Adrenal gland (tissue), 12 donors: ENCODE results near the gene SPG7. TPM values are rescaled to one million over a fixed set of nuclear protein-coding genes. Genes with fewer than 3 reads are reported as not detected.

Source experiments
- DNase-seq, 7 donors: peaks; one replicate each; pipeline ENCODE4 v3.0.0-alpha.2; 2019 to 2020
- H3K27ac ChIP-seq, 5 donors: fragments of 200-600 bp; sonication (generic) in 4 of 5; 1 replicate in 3 of 5; 2 replicates in 2 of 5; pipeline versions ENCODE4 v1.5.1 to v1.8.0; 2016 to 2020; ENCODE audit warnings: mild to moderate bottlenecking in 1 of 5
- H3K27me3 ChIP-seq: fragments of 200-600 bp; 2 replicates; pipeline ENCODE4 v1.8.0; 2021
- H3K36me3 ChIP-seq, 2 donors: fragments of 200-600 bp; replicated peaks in 1 of 2; 1 replicate in 1 of 2; 2 replicates in 1 of 2; pipeline versions ENCODE4 v1.5.1 to v1.8.0; 2018 to 2022
- H3K4me1 ChIP-seq, 2 donors: fragments of 200-600 bp; replicated peaks in 1 of 2; 1 replicate in 1 of 2; 2 replicates in 1 of 2; pipeline versions ENCODE4 v1.5.1 to v1.8.0; 2018 to 2021
- H3K4me3 ChIP-seq, 4 donors: fragments of 200-600 bp; sonication (generic) in 3 of 4; one replicate each; pipeline ENCODE4 v1.5.1; 2016 to 2018
- H3K9me3 ChIP-seq, 3 donors: fragments of 200-600 bp; sonication (generic) in 1 of 3; replicated peaks in 1 of 3; 1 replicate in 2 of 3; 2 replicates in 1 of 3; pipeline versions ENCODE4 v1.5.1 to v1.8.0; 2016 to 2021
- CTCF ChIP-seq, 6 experiments: fragments of 450-650 bp in 4 of 6; fragments of 200-600 bp in 2 of 6; sonication (generic) in 1 of 6; IDR thresholded peaks; 1 replicate in 5 of 6; 2 replicates in 1 of 6; pipeline versions ENCODE4 v1.5.1 to v1.8.0; 2016 to 2021; ENCODE audit warnings: antibody characterized with exemption in 6 of 6, mild to moderate bottlenecking in 2 of 6, moderate library complexity in 1 of 6
- POLR2A ChIP-seq, 2 donors: fragments of 450-650 bp; IDR thresholded peaks; one replicate each; pipeline ENCODE4 v1.6.1; 2017; ENCODE audit warnings: antibody characterized with exemption in 2 of 2, mild to moderate bottlenecking in 2 of 2, moderate library complexity in 1 of 2
- WGBS, 4 donors: extraction: QIAGEN DNeasy Blood & Tissue Kit in 2 of 4; methylation state at CpG; one replicate each; pipeline versions ENCODE4 v1.1.5 to v1.1.7; 2013 to 2017; 5-methylcytosine and 5-hydroxymethylcytosine counted together
- intact Hi-C, 2 donors: fragments of 100-400 bp; cut with DNase I; formaldehyde crosslinking; loops; one replicate each; pipeline versions ENCODE4 v1.14.1 to v1.15.0; 2022 to 2023
- polyA plus RNA-seq, 3 donors: library from polyadenylated mRNA; stranded (reverse); fragments of 200-250 nt in 2 of 3; fragments of 350-450 nt in 1 of 3; fragmentation: Illumina TruSeq in 1 of 3; extraction: RNeasy Lipid Tissue Mini Kit (QIAGEN cat#74804) in 1 of 3; gene quantifications; one replicate each; pipeline ENCODE4 v1.2.3, GENCODE V29; 2013 to 2014
- total RNA-seq, 9 donors: library from RNA; depleted of rRNA in 4 of 9; stranded (reverse); fragments of >200 nt in 4 of 9; fragments of 120-200 nt in 1 of 9; fragmentation: NEBNext Ultra II Directional in 1 of 9; extraction: Animal tissue kit (Norgen Biotek cat#: 25700) in 1 of 9; gene quantifications; one replicate each; pipeline versions ENCODE4 v1.1.0 to v1.2.4, GENCODE V29; 2013 to 2023
- donor health status: healthy with polysubstance abuse.
- donor health status: Bipolar disorder and iron deficiency.
- donor health status: DM: yes; HTN: yes; CAD: no.
- donor health status: DM: no; HTN: no; CAD: no.
- donor health status: DM: no; HTN: no; CAD: no.
- donor health status: DM: yes; HTN: yes; CAD: no.

The SPG7 gene
- total and polyA plus RNA-seq, 12 donors, result 57.1 to 250 (median 142) TPM

- Histone ChIP-seq H3K4me3 (no peak overlapping the region), H3K9me3 (no peaks in the 10 kb centered on the region), H3K36me3 (no peaks in the 10 kb centered on the region), H3K27me3 (no peaks in the 10 kb centered on the region), H3K4me1 (no peaks in the 10 kb centered on the region), H3K27ac (no peak overlapping the region)
- WGBS, 4 donors, result 55 to 69% (median 61%) methylated on average over 4 to 14 of the region's 14 CpGs; no CpG with 5 or more reads in 1 of the 4 donors
- DNase-seq, result no peak
- intact Hi-C loops, result no loop called here
- no peak for TF ChIP-seq CTCF (IDR thresholded peaks at IDR 0.05)
- TF ChIP-seq POLR2A (IDR thresholded peaks at IDR 0.05), result no peak
Measured at GRCh38 chr16:89598199-89598598, 90.0 kb downstream of the SPG7 start.

- Histone ChIP-seq H3K27me3 (no peaks in the 10 kb centered on the region), H3K4me1 (no peaks in the 10 kb centered on the region), H3K9me3 (no peaks in the 10 kb centered on the region), H3K27ac (no peak overlapping the region), H3K36me3 (no peaks in the 10 kb centered on the region), H3K4me3 (no peak overlapping the region)
- 56 to 65% (median 64%) methylated on average over 5 to 8 of the region's 8 CpGs for WGBS, 4 donors
- intact Hi-C loops, result no loop called here
- DNase-seq, result peak in 1 of 7 donors; percentile 16
- TF ChIP-seq CTCF (IDR thresholded peaks at IDR 0.05) (no peak), POLR2A (IDR thresholded peaks at IDR 0.05) (no peak)
Measured at GRCh38 chr16:89599451-89599858, 91.3 kb downstream of the SPG7 start.

GRCh38 chr16:89599902-89600301 is 91.7 kb downstream of the SPG7 start:
- Histone ChIP-seq H3K4me1 (no peaks in the 10 kb centered on the region), H3K27ac (no peak overlapping the region), H3K36me3 (no peaks in the 10 kb centered on the region), H3K4me3 (no peak overlapping the region), H3K27me3 (no peaks in the 10 kb centered on the region), H3K9me3 (no peaks in the 10 kb centered on the region)
- TF ChIP-seq CTCF (IDR thresholded peaks at IDR 0.05) (no peak), POLR2A (IDR thresholded peaks at IDR 0.05) (no peak)
- WGBS, 4 donors, result 85 to 93% (median 88%) methylated on average over 3 to 10 of the region's 10 CpGs
- intact Hi-C loops, result no loop called here
- no peak for DNase-seq

GRCh38 chr16:89600427-89600826 is 92.2 kb downstream of the SPG7 start:
- no peak for TF ChIP-seq CTCF (IDR thresholded peaks at IDR 0.05)
- no peak for TF ChIP-seq POLR2A (IDR thresholded peaks at IDR 0.05)
- Histone ChIP-seq H3K9me3 (no peaks in the 10 kb centered on the region), H3K4me3 (no peak overlapping the region), H3K27ac (no peak overlapping the region), H3K27me3 (no peaks in the 10 kb centered on the region), H3K36me3 (no peaks in the 10 kb centered on the region), H3K4me1 (no peaks in the 10 kb centered on the region)
- WGBS, 4 donors, result 81 to 90% (median 84%) methylated on average over 8 to 12 of the region's 12 CpGs
- intact Hi-C loops, result no loop called here
- DNase-seq, result no peak
